MCF 10A (cell line): Measurements from ENCODE around the gene C6orf15. TPM values are rescaled to one million over a fixed set of nuclear protein-coding genes. Genes with fewer than 3 reads are reported as not detected.
A peak's percentile ranks its signal among the peaks of the same experiment; 100 is the strongest.

Experiments used
- BruUV-seq: library from RNA; stranded (reverse); fragments of 400-500 nt; replicated peaks from 2 replicates; lab custom pipeline; 2021; lab: Mats Ljungman, UMichigan
- CTCF ChIA-PET: fragments of 300-600 bp; sonication (Branson Sonifier 250); formaldehyde crosslinking; extraction: SDS; loops from one replicate; lab custom pipeline; 2021; ENCODE audit warnings: antibody characterized with exemption, inconsistent platforms; lab: Yijun Ruan, JAX
- POLR2A ChIA-PET: fragments of 300-600, 350-650 bp; sonication (Branson Sonifier 250); formaldehyde crosslinking; extraction: SDS; loops from one replicate; lab custom pipeline; 2020; ENCODE audit warnings: antibody characterized with exemption, inconsistent platforms; lab: Yijun Ruan, JAX
- DNase-seq: peaks from one replicate; pipeline ENCODE4 v3.0.0-alpha.2; 2018; ENCODE audit not compliant: unreplicated experiment
- H3K27ac Mint-ChIP-seq: one replicate; pipeline ENCODE4 v1.8.0; 2022; ENCODE audit warnings: mild to moderate bottlenecking, low read depth, mixed read lengths; ENCODE audit not compliant: unreplicated experiment
- H3K27me3 Mint-ChIP-seq: one replicate; pipeline ENCODE4 v1.8.0; 2022; ENCODE audit warnings: mixed read lengths; ENCODE audit not compliant: insufficient read depth, unreplicated experiment
- H3K36me3 Mint-ChIP-seq: one replicate; pipeline ENCODE4 v1.8.0; 2022; ENCODE audit warnings: mild to moderate bottlenecking, moderate library complexity, mixed read lengths; ENCODE audit not compliant: insufficient read depth, unreplicated experiment
- H3K4me1 Mint-ChIP-seq: one replicate; pipeline ENCODE4 v1.8.0; 2022; ENCODE audit warnings: mixed read lengths; ENCODE audit not compliant: insufficient read depth, unreplicated experiment
- H3K4me3 Mint-ChIP-seq: one replicate; pipeline ENCODE4 v1.8.0; 2022; ENCODE audit warnings: mild to moderate bottlenecking, moderate library complexity, mixed read lengths; ENCODE audit not compliant: unreplicated experiment
- H3K9me3 Mint-ChIP-seq: one replicate; pipeline ENCODE4 v1.8.0; 2022; ENCODE audit warnings: mixed read lengths; ENCODE audit not compliant: unreplicated experiment
- intact Hi-C: fragments of 100-400 bp; cut with micrococcal nuclease; formaldehyde crosslinking; loops from 2 replicates; pipeline ENCODE4 v1.14.1; 2022
- total RNA-seq: library from RNA; stranded (reverse); gene quantifications from 2 replicates; pipeline ENCODE4 v1.2.3, GENCODE V29; 2022
- TF ChIP-seq, protein P1 (sequence below): fragments of 200-600 bp; IDR thresholded peaks from one replicate; pipeline ENCODE4 v1.8.0; 2022; ENCODE audit warnings: antibody characterized with exemption, mild to moderate bottlenecking; ENCODE audit not compliant: unreplicated experiment

The C6orf15 gene
- total RNA-seq, 1 experiment from 2014 or later = not detected

DNA sequence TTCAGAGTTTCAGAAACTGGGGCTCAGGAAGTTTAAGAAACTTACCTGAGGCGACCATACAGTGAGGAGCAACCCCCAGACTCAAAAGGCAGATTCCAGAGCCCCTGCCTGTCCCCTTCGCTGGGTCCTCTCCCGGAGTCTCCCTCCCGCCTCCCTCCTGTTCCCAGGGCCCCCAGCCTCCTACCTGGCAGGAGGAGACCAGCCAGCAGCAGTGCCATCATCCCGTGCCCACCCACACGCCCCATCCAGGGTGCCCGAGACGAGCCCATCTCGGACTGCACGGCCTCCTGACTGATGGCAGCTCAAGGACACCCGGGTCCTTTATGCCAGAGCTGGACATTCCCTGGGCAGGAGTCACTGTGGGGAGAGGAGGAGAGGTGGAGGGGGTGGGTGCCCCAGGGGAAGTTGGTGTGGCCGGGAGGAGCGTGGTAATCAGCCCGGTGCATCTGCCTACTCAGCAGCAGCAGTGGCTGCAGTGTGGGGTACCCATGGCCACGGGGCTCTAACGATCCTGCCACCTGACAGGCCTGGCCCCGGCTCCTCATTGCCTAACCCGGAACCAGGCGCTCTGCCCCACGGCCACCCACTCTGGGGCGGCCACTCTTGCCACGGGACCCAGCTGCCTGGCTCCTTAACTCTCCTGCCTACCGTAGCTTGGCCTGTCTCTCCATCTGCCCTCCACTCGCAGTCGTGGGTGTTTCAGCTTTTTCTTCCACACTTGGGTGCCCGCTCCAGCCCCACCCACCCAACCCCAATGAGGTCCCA, 8.0 kb upstream of the C6orf15 start, which contains the start of gene CDSN:
Gene CDSN, minus strand, starts transcription at position 296 of the 765 bp plus-strand sequence. Its CDS starts 27 bp downstream, at position 269.
- H3K9me3 Mint-ChIP-seq = no peaks in the 10 kb centered on the region
- H3K4me3 Mint-ChIP-seq = no peak within 1 kb of the TSS
- intact Hi-C loops = no loop called here
- DNase-seq = no peak
- TF ChIP-seq, protein P1, sequence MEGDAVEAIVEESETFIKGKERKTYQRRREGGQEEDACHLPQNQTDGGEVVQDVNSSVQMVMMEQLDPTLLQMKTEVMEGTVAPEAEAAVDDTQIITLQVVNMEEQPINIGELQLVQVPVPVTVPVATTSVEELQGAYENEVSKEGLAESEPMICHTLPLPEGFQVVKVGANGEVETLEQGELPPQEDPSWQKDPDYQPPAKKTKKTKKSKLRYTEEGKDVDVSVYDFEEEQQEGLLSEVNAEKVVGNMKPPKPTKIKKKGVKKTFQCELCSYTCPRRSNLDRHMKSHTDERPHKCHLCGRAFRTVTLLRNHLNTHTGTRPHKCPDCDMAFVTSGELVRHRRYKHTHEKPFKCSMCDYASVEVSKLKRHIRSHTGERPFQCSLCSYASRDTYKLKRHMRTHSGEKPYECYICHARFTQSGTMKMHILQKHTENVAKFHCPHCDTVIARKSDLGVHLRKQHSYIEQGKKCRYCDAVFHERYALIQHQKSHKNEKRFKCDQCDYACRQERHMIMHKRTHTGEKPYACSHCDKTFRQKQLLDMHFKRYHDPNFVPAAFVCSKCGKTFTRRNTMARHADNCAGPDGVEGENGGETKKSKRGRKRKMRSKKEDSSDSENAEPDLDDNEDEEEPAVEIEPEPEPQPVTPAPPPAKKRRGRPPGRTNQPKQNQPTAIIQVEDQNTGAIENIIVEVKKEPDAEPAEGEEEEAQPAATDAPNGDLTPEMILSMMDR = no peak
- no peak within 1 kb of the TSS for H3K27ac Mint-ChIP-seq
- CTCF ChIA-PET = interaction anchor here (1.1 to 2.2 kb wide), 2 partner anchors 33 to 40 kb away, joined by 3 to 6 read pairs; no protein-coding TSS in a partner anchor
- no peaks in the 10 kb centered on the region for H3K27me3 Mint-ChIP-seq
- peaks cover 32% of the 10 kb centered on the region for H3K4me1 Mint-ChIP-seq
- H3K36me3 Mint-ChIP-seq = peaks cover 11% of the 10 kb centered on the region
- POLR2A ChIA-PET = interaction anchor here (0.6 kb wide), 1 partner anchor 495 kb away, joined by 3 read pairs; the partner anchor contains the start of gene AIF1
- BruUV-seq = no TSS peak

DNA sequence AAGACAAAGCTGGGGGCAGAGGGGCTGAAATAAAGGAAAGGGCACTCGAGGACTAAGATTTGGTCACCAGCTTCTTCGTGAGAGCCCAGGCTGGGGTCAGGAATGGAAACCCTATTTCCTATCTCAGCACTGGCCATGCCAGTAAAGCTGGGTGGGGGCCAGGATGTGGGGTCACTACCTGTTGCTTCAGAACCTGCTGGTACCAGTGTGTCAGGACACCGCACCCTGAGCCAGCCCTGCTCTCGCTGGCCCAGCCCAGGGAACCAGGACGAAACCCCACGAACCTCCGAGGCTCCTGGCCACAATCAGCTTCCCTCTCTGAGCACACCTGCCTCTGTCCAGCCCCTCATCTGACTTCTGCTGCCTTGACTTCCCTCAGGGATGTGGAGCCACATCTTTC, 5.8 kb upstream of the C6orf15 start:
- Mint-ChIP-seq H3K4me3 (no peak overlapping the region), H3K36me3 (peaks cover 6% of the 10 kb centered on the region), H3K4me1 (peaks cover 30% of the 10 kb centered on the region), H3K9me3 (no peaks in the 10 kb centered on the region), H3K27me3 (no peaks in the 10 kb centered on the region), H3K27ac (no peak overlapping the region)
- CTCF ChIA-PET = interaction anchor here (0.6 to 6.8 kb wide), 6 partner anchors 9 to 387 kb away, joined by 4 to 55 read pairs (median 6); partner anchors contain the start of gene MUCL3
- TF ChIP-seq, protein P1 = no peak
- intact Hi-C loops = no loop called here
- no TSS peak for BruUV-seq
- no peak for DNase-seq
- POLR2A ChIA-PET = interaction anchor here (1.4 kb wide), 1 partner anchor 32 kb away, joined by 4 read pairs; no protein-coding TSS in a partner anchor

DNA sequence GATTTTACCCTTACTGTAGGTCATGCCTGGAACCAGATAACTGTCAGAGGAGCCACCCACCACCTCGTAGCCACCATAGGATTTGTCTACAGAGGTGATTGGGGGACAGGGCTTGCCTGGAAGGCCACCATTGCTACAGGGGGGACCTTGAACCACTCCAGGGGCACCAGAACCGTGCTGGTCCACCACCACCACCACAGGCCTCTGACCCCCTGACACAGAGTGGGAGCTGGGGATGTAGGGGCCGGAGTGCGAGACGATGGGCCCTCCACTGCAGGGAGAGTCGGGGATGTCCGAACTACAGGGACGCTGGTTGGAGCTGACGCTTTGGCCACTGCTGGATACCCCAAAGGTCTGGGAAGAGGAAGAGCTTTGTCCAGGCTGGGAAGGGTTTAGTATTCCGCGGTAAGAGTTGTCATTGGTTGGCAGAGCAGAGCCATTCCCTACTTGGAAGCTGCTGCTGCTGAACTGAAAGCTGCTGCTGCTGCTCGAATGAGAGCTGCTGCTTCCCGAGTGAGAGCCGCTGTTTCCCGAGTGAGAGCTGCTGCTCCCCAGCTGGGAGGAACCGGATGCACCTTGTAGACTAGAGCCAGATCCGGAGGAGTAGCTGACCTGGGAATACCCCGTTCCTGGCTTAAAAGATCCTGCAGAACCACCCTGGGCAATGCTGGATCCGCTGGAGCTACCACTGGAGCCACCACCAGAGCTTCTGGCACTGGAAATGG, 4.4 kb upstream of the C6orf15 start:
- peaks cover 6% of the 10 kb centered on the region for H3K36me3 Mint-ChIP-seq

More for the DNA sequence above, 4.4 kb upstream of the C6orf15 start:
- POLR2A ChIA-PET = interaction anchor here (3.4 to 4.3 kb wide), 2 partner anchors 9 to 30 kb away, joined by 13 to 60 read pairs; no protein-coding TSS in a partner anchor
- peaks cover 21% of the 10 kb centered on the region for H3K4me1 Mint-ChIP-seq
- no TSS peak for BruUV-seq
- no peaks in the 10 kb centered on the region for H3K27me3 Mint-ChIP-seq
- TF ChIP-seq, protein P1 = no peak
- intact Hi-C loops = no loop called here
- DNase-seq = no peak
- H3K27ac Mint-ChIP-seq = peak overlapping the region; percentile 98
- CTCF ChIA-PET = interaction anchor here (0.6 to 6.8 kb wide), 11 partner anchors 8 to 309 kb away, joined by 3 to 55 read pairs (median 7); no protein-coding TSS in a partner anchor
- no peak overlapping the region for H3K4me3 Mint-ChIP-seq
- no peaks in the 10 kb centered on the region for H3K9me3 Mint-ChIP-seq
